C4-2B (cell line): Measurements from ENCODE around the gene CYP2J2.

ENCODE experiments used
- ZFX ChIP-seq: fragments of 450-650 bp; IDR thresholded peaks from 2 replicates; pipeline ENCODE4 v1.6.1; 2017
- TF ChIP-seq, protein P1 (sequence below): fragments of 450-650 bp; conservative IDR thresholded peaks from 2 replicates; pipeline ENCODE4 v1.5.1; 2017; ENCODE audit warnings: mild to moderate bottlenecking

DNA sequence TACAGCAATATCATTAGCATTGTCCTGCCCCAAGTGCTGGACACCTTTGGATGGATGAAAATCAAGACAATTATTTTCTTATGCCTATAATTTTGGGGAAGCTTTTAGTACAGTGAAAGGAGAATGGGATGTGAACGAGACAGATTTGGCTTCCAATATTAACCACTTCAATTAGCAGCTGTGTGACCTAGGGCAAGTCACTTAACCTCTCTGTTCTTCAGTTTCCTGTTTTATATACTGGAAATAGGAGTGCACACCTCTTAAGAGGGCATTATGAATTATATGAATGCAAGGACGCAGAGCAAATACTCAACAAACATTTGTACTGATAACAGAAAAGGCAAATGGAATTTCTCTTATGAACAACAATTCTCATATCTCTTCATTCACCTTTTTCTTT, 18.5 kb downstream of the CYP2J2 start:
- TF ChIP-seq, protein P1, sequence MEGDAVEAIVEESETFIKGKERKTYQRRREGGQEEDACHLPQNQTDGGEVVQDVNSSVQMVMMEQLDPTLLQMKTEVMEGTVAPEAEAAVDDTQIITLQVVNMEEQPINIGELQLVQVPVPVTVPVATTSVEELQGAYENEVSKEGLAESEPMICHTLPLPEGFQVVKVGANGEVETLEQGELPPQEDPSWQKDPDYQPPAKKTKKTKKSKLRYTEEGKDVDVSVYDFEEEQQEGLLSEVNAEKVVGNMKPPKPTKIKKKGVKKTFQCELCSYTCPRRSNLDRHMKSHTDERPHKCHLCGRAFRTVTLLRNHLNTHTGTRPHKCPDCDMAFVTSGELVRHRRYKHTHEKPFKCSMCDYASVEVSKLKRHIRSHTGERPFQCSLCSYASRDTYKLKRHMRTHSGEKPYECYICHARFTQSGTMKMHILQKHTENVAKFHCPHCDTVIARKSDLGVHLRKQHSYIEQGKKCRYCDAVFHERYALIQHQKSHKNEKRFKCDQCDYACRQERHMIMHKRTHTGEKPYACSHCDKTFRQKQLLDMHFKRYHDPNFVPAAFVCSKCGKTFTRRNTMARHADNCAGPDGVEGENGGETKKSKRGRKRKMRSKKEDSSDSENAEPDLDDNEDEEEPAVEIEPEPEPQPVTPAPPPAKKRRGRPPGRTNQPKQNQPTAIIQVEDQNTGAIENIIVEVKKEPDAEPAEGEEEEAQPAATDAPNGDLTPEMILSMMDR, result no peak
- no peak for TF ChIP-seq ZFX
